Stromal cell of bone marrow (primary cell): ENCODE data around the gene SEC16A.
"Not testable (repeated sequence)": the region's sequence is repeated elsewhere in the genome, so short reads cannot be mapped to it uniquely, and the experiment has no call there.

Experiments used
- DNase-seq: peaks from one replicate; pipeline ENCODE4 v3.0.0-alpha.2; 2012; ENCODE audit warnings: low read depth

Gene SEC16A

DNA sequence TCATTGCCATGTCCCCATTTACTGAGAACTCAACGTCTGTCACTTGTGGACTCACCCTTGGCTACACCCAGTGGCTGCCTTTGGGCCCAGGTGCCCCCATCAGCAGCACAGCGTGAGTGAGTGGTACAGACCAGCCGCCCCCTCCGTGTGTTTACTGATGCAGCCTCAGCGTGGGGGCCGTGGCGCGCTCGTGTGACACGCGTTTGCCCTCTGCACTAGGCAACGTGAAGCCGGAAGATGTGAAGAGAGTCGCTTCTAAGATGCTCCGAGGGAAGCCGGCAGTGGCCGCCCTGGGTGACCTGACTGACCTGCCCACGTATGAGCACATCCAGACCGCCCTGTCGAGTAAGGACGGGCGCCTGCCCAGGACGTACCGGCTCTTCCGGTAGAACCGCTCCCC is 60.0 kb downstream of the SEC16A start:
- DNase-seq: no peak

- DNase-seq: no peak
These were observed 61.0 kb downstream of the SEC16A start for GRCh38 chr9:136421791-136422190.

- no peak for DNase-seq
These were observed 63.8 kb downstream of the SEC16A start for GRCh38 chr9:136419092-136419420.

- no peak for DNase-seq
These were observed 64.4 kb downstream of the SEC16A start for GRCh38 chr9:136418182-136419091.

GRCh38 chr9:136416914-136417313 is 65.9 kb downstream of the SEC16A start:
- no peak for DNase-seq

- no peak for DNase-seq
These were observed 66.4 kb downstream of the SEC16A start for GRCh38 chr9:136416427-136416826.

DNA sequence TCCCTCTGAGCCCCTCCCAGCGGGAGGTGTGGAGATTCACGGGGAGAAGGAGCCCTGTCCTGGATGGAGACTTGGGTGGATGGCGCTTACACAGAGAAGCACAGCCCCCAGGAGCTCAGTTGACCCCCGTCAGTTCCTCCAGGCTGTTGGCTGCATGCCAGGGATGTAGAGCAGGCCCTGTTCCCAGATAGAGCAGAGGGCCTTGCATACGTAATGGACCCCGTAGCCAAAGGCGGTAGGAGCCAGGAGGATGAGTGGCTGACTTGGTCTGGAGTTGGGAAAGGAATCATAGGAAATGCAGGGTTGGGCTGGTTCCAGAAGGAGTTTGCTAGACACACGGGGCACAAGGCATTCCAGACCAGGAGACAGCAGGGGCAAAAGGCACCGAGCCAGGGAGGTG is 69.9 kb downstream of the SEC16A start:
- DNase-seq: no peak

GRCh38 chr9:136411378-136411777 is 71.5 kb downstream of the SEC16A start:
- DNase-seq: no peak

DNA sequence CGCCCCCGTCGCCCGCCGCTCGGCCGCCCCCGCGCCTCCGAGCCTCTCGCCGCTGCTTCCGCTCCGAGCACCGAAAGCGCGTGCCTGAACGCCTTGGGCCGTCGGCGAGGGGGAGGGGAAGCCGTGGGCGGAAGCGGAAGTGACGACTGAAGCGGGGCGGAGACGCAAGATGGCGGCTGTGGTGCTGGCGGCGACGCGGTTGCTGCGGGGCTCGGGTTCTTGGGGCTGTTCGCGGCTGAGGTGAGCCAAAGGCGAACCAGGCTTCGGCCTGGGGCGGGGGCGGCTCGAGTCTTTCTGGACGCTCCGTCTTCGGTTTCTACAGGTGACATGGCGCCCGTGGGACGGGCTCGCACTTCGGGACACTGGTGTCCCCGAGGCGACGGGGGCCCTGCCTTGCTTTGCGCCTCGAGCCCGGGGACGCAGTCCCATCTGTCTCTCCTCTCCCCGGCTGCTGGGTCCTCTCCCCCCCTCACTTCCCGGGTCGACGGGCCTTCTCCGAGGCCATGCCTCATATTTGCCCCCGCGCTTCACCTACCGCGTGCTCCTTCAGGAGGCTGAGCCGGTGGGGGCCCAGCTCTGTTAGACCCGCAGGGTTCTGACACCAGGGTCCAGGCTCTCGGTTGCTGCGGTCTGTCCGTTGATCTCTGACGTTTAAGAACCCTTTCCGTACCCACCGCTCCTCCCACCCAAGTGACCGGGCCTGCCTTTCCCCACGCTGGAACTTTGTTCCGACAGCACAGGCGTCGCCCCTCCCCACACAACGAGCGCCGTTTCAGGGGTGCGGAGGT is 72.1 kb downstream of the SEC16A start, which contains the start of the genes ENTR1 and PMPCA:
TSS of gene ENTR1 (minus strand) at position 115 of the 788 bp plus-strand sequence. CDS start 217 bp downstream, outside the sequence.
TSS of gene PMPCA (plus strand) at position 159 of the 788 bp plus-strand sequence. CDS start at position 170, 11 bp downstream.
- DNase-seq: peak; percentile 71

DNA sequence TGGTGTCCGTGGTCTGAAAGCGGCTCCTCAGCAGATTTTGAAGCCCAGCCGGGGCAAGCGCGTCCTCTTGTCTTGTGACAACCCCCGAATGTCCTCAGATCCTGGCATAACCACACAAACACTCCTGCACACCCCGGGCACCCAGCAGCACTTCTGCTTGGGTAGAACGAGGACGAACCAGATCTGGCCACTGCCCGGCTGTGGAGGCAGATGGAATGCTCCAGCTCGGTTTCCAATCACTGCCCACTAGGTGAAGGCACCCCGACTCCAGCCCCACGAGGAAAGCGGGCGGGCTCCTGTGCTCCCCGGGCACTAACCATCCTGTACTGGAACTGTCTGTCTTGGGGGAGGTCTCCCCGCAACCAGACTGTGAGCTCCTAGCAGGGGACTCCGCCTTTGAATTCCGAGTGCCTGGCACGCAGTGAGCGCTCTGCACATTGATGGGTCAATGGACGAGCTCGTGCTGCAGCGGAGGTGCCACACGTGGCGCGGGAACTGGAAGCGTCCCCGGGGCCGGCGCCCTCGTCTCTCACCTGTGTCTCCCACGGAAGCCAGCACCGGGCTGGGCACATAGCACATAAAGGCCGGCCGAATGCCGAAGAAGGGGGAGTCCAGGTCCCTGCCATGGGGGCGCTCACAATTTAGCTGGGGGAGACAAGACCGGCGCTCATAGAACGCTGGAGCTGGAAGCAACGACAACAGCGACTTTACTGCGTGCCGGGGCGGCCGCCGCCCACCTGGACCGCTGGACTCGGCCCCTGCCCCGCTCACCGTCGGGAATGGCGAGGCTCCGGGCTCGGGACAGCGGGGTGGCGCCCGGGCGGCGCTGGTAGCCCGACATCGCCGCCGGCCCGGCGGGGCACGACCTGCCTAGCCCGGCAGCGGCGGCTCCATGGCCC is 73.0 kb downstream of the SEC16A start:
- no peak for DNase-seq

DNA sequence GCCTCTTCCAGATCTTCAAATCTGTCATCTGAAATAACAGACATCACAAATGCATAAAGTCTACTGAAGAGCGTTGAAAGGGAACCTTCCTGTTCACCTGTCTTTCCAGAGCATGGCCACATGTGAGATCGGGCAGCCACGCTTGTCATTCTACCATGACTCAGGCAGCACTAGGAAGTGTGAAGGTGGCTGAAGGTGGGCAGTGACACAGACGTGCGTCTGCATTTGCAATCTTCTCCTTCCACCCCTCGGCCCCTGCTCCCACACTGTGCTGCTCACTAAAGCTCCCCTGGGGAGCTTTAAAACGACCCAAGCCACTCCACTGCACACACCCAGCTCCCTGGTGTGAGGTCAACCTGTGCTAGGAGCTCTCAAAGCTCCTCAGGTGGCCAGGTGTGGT is 74.9 kb downstream of the SEC16A start:
- no peak for DNase-seq

- not testable (repeated sequence) for DNase-seq
These were observed 75.8 kb downstream of the SEC16A start for GRCh38 chr9:136407061-136407460.

DNA sequence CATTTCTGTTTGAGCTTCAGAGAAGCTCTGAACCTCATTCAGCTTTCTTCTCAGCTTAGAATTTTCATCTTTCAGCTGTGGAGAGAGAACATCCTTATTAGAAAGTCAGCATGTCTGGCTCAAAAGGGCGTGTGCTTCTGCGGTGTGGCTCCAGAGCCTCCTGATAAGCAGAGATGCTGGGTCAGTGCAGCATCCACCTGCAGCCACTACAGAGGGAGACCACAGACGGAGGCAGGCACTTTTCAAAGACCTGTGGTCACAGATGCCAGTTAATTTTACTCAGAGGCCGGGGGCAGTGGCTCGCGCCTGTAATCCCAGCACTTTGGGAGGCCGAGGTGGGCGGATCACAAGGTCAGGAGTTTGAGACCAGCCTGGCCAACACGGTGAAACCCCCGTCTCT is 76.9 kb downstream of the SEC16A start:
- not testable (repeated sequence) for DNase-seq

DNA sequence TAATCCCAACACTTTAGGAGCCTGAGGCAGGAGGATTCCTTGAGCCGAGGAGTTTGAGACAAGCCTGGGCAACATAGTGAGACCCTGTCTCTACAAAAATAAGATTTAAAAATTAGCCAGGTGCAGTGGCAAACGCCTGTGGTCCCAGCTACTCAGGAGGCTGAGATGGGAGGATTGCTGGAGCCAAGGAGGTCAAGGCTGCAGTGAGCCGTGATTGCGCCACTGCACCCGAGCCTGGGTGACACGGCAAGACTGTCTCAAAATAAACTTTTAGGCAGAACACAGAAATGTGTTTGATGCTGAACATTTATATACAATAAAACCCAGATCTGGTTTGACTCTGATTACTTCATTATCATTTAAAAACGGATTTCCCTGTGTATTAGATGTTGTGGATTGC is 77.4 kb downstream of the SEC16A start:
- DNase-seq: no peak

DNA sequence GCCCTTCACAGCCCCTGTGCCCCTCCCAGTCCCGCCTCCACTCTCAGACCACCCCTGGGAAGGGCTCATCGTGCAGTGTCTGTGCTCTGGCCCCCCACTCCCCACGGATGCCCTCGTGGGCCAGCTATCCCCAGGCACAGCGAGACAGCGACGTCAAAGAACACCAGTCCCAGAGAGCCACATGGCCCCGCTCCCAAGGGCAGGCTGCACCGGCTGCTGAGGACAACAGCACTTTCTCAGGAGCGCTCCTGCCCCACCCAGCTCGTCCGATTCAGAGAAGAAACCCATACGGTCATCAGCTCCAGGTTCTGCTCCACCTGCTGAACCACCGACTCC is 78.1 kb downstream of the SEC16A start:
- no peak for DNase-seq

GRCh38 chr9:136403915-136404800 is 78.7 kb downstream of the SEC16A start:
- DNase-seq: no peak

DNA sequence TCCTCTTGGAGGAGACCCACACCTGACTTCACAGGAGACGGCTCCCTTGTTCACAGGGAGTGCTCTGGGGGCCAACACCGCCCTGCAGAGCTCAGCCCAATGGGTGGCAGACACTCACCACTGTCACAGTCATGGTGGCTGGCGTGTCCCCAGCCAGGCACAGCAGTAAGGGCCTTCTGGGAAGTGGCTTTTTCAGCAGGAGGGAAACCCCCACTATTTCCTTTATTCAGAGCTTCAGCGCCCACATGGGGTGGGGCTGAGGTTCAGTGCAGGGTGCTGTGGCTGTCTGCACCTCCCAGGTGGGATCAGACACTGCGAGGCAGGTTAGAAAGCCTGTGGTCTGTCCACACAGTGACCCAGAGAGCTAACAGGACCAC is 79.3 kb downstream of the SEC16A start:
- no peak for DNase-seq

DNA sequence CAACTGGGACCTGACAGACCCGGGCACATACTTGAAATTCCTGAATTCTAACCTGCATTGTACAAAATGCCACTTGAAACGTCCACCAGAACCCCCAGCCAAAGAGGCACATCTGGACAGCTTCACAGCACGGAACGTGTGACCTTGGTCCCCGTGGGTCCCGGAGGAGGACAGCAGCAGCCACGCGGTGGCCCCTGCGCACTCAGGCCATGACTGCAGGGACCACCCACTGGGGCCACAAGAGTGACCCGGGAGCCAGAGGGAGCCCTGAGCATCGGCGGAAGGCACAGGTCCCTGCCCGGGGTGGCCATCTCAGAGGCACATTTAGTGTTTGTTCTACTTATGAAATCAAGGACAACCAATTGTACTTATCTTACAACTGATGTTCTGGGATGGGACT is 80.8 kb downstream of the SEC16A start:
- no peak for DNase-seq

DNA sequence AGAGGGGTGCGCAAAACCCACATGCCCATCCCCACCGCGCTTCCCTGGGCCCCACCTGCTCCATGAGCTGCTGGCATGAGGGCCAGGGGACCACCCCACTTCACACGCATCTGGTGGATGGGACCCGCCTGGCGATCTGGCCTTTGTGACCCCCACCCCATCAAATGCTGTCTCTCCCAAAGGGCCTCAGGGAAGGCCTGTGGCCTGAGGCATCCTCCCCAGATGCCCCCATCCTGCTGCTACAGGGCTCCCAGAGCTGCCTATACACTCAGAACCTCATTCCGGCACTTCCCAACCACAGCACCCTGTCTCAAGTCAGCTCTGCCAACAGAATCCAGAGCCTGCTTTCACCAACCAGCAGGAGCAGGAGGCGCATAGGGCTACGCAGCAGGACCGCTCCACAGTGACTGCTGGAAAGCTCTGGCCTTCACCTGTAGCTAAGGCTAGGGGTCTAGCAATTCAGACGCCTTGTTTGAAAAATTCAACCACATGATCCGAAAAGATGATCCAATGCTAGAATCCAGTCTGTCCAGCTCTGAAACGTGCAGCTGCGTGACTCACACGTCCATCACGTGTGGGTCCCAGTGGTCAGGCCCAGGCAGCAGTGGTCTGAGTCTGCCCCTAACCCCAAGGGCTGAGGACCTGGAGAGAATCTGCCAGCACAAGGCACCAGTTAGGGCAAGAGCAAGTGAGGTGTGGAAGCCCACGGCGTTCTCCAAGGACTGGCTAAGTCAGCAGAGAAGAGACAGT is 81.5 kb downstream of the SEC16A start:
- no peak for DNase-seq

GRCh38 chr9:136400038-136400834 is 82.6 kb downstream of the SEC16A start, which contains the start of gene SNAPC4:
SNAPC4 (minus strand) TSS chr9:136400170; CDS start chr9:136398428, 1,742 bp downstream.
- peak; percentile 72 for DNase-seq
